Measurements from ENCODE around the gene RNF144B. TPM values are rescaled to one million over a fixed set of nuclear protein-coding genes. Genes with fewer than 3 reads are reported as not detected.
"Not testable (repeated sequence)": the region's sequence is repeated elsewhere in the genome, so short reads cannot be mapped to it uniquely, and the experiment has no call there.

RNF144B gene
- total RNA-seq, 1 donor from 2014 or later, result 15.1 TPM

DNA sequence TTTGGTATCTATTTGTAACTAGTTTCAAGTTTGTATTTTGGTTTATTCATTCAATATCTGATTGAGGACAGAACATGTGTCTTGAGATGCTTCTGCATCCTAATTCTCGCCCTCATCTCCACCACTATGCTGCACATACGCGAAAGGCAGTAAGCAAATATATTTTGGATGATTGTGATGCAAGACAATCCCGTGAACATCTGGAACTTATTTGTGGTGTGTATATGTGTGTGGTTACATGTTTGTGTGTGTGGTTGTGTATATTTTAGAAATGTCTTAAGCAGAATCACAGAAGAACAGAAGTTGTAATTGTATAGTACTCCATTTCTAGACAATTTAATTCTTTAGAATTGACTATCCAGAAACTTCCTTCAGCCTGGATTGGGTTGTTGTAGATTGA, 35.1 kb upstream of the RNF144B start:
- H3K9ac ChIP-seq (ENCODE audit: low read depth in 1 of 3, low read length in 3 of 3), result no peak overlapping the region
- H3K27ac ChIP-seq (ENCODE audit: low read depth, low read length), result no peak overlapping the region
- no peak overlapping the region for H3K4me3 ChIP-seq (ENCODE audit: low read length in 3 of 3)
- H3K27me3 ChIP-seq (ENCODE audit: control insufficient read depth in 3 of 3, insufficient read depth in 3 of 3, low read length in 3 of 3), result no peaks in the 10 kb centered on the region
- H3K4me1 ChIP-seq (ENCODE audit: control insufficient read depth in 3 of 3, insufficient read depth in 3 of 3, low read length in 3 of 3), result peaks cover 0 to 10% (median 7%) of the 10 kb centered on the region in 3 donors
- no peaks in the 10 kb centered on the region for H3K9me3 ChIP-seq (ENCODE audit: control insufficient read depth in 3 of 3, low read length in 3 of 3)
- H3K36me3 ChIP-seq (ENCODE audit: control insufficient read depth in 3 of 3, insufficient read depth in 3 of 3, low read length in 3 of 3), result no peaks in the 10 kb centered on the region

DNA sequence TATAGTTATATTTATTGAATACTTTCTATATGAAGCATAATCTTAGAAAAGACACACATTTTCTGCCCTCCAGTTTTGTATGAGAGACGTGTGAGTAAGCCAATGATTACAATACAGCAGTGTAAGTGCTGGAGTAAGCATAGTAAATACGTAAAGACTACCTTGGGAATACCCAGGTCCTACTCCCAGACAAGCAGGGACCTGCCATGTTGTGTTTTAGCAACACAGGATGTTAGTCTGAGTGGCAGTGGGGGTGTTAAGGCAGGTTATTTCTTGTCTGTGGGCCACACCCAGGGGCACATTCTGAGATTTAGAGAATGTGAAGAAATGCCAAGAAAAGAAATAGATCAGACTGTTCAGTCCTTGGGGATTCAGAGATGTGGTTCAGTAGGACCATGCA, 34.3 kb upstream of the RNF144B start:
- no peak overlapping the region for H3K27ac ChIP-seq (ENCODE audit: low read depth, low read length)
- no peak overlapping the region for H3K9ac ChIP-seq (ENCODE audit: low read depth in 1 of 3, low read length in 3 of 3)
- H3K27me3 ChIP-seq (ENCODE audit: control insufficient read depth in 3 of 3, insufficient read depth in 3 of 3, low read length in 3 of 3), result no peaks in the 10 kb centered on the region
- H3K4me3 ChIP-seq (ENCODE audit: low read length in 3 of 3), result no peak overlapping the region
- H3K36me3 ChIP-seq (ENCODE audit: control insufficient read depth in 3 of 3, insufficient read depth in 3 of 3, low read length in 3 of 3), result no peaks in the 10 kb centered on the region
- H3K9me3 ChIP-seq (ENCODE audit: control insufficient read depth in 3 of 3, low read length in 3 of 3), result no peaks in the 10 kb centered on the region
- H3K4me1 ChIP-seq (ENCODE audit: control insufficient read depth in 3 of 3, insufficient read depth in 3 of 3, low read length in 3 of 3), result peaks cover 0 to 7% (median 6%) of the 10 kb centered on the region in 3 donors

DNA sequence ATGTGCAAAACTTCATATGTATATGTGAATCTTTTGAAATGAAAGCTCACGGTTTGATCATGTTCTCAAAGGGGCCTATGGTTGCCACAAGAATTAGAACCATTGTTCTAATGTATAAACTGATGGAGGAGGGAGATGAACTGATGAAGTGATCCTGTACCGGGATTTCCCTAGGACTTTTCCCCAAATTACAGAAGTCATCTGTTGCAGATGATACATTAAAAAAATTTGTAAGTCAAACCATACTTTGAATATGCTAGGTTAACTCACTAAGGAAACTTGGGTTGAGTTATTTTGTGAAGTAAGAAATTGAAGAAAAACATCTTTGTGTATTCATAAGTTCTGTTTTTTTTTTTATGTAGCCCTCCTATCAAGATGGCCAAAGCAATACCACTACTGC, 33.9 kb upstream of the RNF144B start:
- Histone ChIP-seq H3K4me3 (ENCODE audit: low read length in 3 of 3) (no peak overlapping the region), H3K4me1 (ENCODE audit: control insufficient read depth in 3 of 3, insufficient read depth in 3 of 3, low read length in 3 of 3) (peaks cover 0 to 7% (median 3%) of the 10 kb centered on the region in 3 donors), H3K36me3 (ENCODE audit: control insufficient read depth in 3 of 3, insufficient read depth in 3 of 3, low read length in 3 of 3) (no peaks in the 10 kb centered on the region), H3K9me3 (ENCODE audit: control insufficient read depth in 3 of 3, low read length in 3 of 3) (no peaks in the 10 kb centered on the region), H3K9ac (ENCODE audit: low read depth in 1 of 3, low read length in 3 of 3) (no peak overlapping the region), H3K27me3 (ENCODE audit: control insufficient read depth in 3 of 3, insufficient read depth in 3 of 3, low read length in 3 of 3) (no peaks in the 10 kb centered on the region), H3K27ac (ENCODE audit: low read depth, low read length) (no peak overlapping the region)

DNA sequence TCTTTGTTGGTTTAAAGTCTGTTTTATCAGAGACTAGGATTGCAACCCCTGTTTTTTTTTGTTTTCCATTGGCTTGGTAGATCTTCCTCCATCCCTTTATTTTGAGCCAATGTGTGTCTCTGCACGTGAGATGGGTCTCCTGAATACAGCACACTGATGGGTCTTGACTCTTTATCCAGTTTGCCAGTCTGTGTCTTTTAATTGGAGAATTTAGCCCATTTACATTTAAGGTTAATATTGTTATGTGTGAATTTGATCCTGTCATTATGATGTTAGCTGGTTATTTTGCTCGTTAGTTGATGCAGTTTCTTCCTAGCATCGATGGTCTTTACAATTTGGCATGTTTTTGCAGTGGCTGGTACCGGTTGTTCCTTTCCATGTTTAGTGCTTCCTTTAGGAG, 29.6 kb upstream of the RNF144B start:
- H3K9me3 ChIP-seq (ENCODE audit: control insufficient read depth in 3 of 3, low read length in 3 of 3); H3K27ac ChIP-seq (ENCODE audit: low read depth, low read length); H3K36me3 ChIP-seq (ENCODE audit: control insufficient read depth in 3 of 3, insufficient read depth in 3 of 3, low read length in 3 of 3); H3K27me3 ChIP-seq (ENCODE audit: control insufficient read depth in 3 of 3, insufficient read depth in 3 of 3, low read length in 3 of 3); H3K4me3 ChIP-seq (ENCODE audit: low read length in 3 of 3); H3K9ac ChIP-seq (ENCODE audit: low read depth in 1 of 3, low read length in 3 of 3): not testable (repeated sequence)
- peaks cover 7 to 19% (median 9%) of the 10 kb centered on the region in 3 donors for H3K4me1 ChIP-seq (ENCODE audit: control insufficient read depth in 3 of 3, insufficient read depth in 3 of 3, low read length in 3 of 3)

DNA sequence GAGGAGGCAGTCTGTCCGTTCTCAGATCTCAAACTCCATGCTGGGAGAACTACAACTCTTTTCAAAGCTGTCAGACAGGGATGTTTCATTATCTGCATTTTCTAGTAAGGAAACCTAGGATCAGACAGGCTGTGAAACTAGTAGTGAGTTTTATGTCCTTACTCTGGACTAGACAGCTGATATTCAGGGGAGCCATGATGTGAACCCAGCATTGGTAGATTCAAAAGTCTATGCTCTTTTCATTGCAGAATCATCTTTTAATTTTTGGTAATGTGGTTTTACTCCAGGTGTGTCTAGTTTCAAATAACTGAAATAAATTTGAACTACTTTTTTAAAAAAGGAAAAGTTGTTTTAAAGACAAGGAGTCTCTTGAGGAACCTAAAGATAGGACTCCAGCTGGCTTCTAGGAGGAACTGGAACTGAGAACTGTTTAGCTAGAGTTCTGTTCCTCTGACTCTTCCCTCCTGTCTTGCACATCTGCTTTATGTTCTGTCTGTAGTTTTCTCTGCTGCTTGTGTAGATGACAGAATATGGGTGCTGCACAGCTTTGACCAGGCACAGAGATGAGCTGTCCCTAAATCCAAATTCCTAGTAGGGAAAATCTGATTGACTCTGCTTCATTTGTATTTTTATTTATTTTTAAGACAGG, 27.8 kb upstream of the RNF144B start:
- Histone ChIP-seq H3K27ac (ENCODE audit: low read depth, low read length) (peak overlapping the region; percentile 40), H3K4me1 (ENCODE audit: control insufficient read depth in 3 of 3, insufficient read depth in 3 of 3, low read length in 3 of 3) (peaks cover 11 to 25% (median 13%) of the 10 kb centered on the region in 3 donors), H3K36me3 (ENCODE audit: control insufficient read depth in 3 of 3, insufficient read depth in 3 of 3, low read length in 3 of 3) (no peaks in the 10 kb centered on the region), H3K9me3 (ENCODE audit: control insufficient read depth in 3 of 3, low read length in 3 of 3) (no peaks in the 10 kb centered on the region), H3K27me3 (ENCODE audit: control insufficient read depth in 3 of 3, insufficient read depth in 3 of 3, low read length in 3 of 3) (no peaks in the 10 kb centered on the region), H3K4me3 (ENCODE audit: low read length in 3 of 3) (no peak overlapping the region), H3K9ac (ENCODE audit: low read depth in 1 of 3, low read length in 3 of 3) (no peak overlapping the region)

DNA sequence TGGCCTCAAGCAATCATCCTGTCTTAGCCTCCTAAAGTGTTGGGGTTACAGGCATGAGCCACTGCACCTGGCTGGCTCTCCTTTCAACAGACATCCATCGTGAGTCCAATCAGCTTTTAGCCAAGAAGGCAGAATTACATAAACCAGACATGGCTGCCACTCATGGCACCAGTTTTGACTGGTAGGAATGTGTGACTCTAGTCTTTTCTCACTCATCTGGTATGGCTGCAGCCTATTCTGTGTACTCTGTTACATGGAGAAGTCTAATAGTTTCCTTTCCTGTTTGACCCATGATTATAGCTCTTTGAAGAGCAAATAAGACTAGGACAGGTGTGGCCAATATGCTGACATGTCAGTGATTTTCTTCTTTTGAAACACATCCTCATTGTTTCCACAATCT, 27.0 kb upstream of the RNF144B start:
- H3K9ac ChIP-seq (ENCODE audit: low read depth in 1 of 3, low read length in 3 of 3), result no peak overlapping the region
- H3K4me3 ChIP-seq (ENCODE audit: low read length in 3 of 3), result no peak overlapping the region
- H3K27me3 ChIP-seq (ENCODE audit: control insufficient read depth in 3 of 3, insufficient read depth in 3 of 3, low read length in 3 of 3), result no peaks in the 10 kb centered on the region
- peaks cover 13 to 25% (median 14%) of the 10 kb centered on the region in 3 donors for H3K4me1 ChIP-seq (ENCODE audit: control insufficient read depth in 3 of 3, insufficient read depth in 3 of 3, low read length in 3 of 3)
- H3K9me3 ChIP-seq (ENCODE audit: control insufficient read depth in 3 of 3, low read length in 3 of 3), result no peaks in the 10 kb centered on the region
- no peaks in the 10 kb centered on the region for H3K36me3 ChIP-seq (ENCODE audit: control insufficient read depth in 3 of 3, insufficient read depth in 3 of 3, low read length in 3 of 3)
- H3K27ac ChIP-seq (ENCODE audit: low read depth, low read length), result peak overlapping the region; percentile 32

DNA sequence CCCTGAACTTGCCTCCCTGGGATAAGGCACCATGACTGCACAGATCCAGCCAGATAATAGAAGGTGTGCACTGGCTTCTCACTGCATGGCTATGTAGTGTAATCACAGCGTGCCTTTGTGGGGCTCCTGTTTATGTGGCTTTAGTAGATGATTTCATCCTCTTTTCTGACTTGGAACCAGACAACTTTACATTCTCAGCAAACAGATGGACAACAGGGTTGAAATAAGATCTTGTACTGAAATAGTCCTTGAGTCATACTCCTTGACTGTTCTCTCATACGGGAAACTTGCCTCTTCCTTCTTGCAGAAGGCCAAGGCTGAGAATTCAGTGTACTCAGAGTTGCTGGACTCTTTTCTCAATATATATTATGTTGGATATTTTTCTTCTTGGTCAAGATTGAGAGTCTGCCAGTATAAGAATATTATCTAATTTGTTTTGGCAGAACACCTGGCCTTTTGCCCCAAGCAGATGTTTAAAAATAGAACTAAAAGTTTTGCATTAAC, 25.0 kb upstream of the RNF144B start:
- Histone ChIP-seq H3K4me1 (ENCODE audit: control insufficient read depth in 3 of 3, insufficient read depth in 3 of 3, low read length in 3 of 3) (peaks cover 13 to 25% (median 14%) of the 10 kb centered on the region in 3 donors), H3K27me3 (ENCODE audit: control insufficient read depth in 3 of 3, insufficient read depth in 3 of 3, low read length in 3 of 3) (no peaks in the 10 kb centered on the region), H3K9ac (ENCODE audit: low read depth in 1 of 3, low read length in 3 of 3) (peak overlapping the region in 2 of 3 donors; percentile 4 to 55), H3K36me3 (ENCODE audit: control insufficient read depth in 3 of 3, insufficient read depth in 3 of 3, low read length in 3 of 3) (no peaks in the 10 kb centered on the region), H3K9me3 (ENCODE audit: control insufficient read depth in 3 of 3, low read length in 3 of 3) (no peaks in the 10 kb centered on the region), H3K27ac (ENCODE audit: low read depth, low read length) (peak overlapping the region; percentile 66), H3K4me3 (ENCODE audit: low read length in 3 of 3) (peak overlapping the region in 1 of 3 donors; percentile 47)

DNA sequence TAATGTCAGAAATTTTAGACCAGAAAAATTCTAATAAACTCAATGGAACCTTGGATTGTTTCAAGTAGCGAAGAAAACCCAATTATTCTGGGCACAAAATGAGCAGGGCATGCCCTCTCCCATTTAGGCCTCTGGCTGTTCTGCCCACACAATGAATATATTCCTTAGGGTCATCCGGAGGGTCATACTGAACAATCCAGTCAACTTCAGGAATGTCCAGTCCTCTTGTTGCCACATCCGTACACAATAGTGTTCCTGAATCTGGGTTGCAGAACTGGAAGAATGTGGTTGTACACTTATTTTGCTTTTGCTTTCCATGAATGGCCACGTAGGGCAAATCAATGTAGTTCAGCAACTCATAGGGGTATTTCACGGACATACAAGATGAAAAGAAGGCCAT, 23.4 kb upstream of the RNF144B start:
- no peaks in the 10 kb centered on the region for H3K27me3 ChIP-seq (ENCODE audit: control insufficient read depth in 3 of 3, insufficient read depth in 3 of 3, low read length in 3 of 3)
- H3K9ac ChIP-seq (ENCODE audit: low read depth in 1 of 3, low read length in 3 of 3), result no peak overlapping the region
- no peak overlapping the region for H3K4me3 ChIP-seq (ENCODE audit: low read length in 3 of 3)
- peaks cover 13 to 25% (median 14%) of the 10 kb centered on the region in 3 donors for H3K4me1 ChIP-seq (ENCODE audit: control insufficient read depth in 3 of 3, insufficient read depth in 3 of 3, low read length in 3 of 3)
- H3K27ac ChIP-seq (ENCODE audit: low read depth, low read length), result no peak overlapping the region
- no peaks in the 10 kb centered on the region for H3K9me3 ChIP-seq (ENCODE audit: control insufficient read depth in 3 of 3, low read length in 3 of 3)
- H3K36me3 ChIP-seq (ENCODE audit: control insufficient read depth in 3 of 3, insufficient read depth in 3 of 3, low read length in 3 of 3), result peaks cover 0 to 8% (median 4%) of the 10 kb centered on the region in 3 donors

DNA sequence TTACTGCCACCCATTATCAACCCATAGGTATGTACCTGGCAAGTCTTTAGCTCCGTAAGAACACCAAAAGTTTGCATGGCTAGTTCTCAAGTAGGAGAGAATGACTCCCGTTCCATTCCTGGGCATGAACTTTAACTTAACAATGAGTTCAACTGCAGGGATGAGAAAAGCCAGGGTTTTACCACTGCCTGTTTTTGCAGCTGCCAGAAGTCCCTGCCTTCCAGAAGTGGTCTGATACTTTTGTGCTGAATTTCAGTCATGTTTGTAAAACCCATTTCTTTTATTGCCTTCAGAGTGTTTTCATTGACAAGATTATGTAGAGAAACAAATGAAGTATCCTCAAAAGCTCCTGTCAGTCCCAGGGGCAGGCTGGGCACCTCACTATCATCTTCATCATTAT, 22.6 kb upstream of the RNF144B start:
- H3K4me1 ChIP-seq (ENCODE audit: control insufficient read depth in 3 of 3, insufficient read depth in 3 of 3, low read length in 3 of 3), result peaks cover 13 to 25% (median 14%) of the 10 kb centered on the region in 3 donors
- H3K36me3 ChIP-seq (ENCODE audit: control insufficient read depth in 3 of 3, insufficient read depth in 3 of 3, low read length in 3 of 3); H3K27me3 ChIP-seq (ENCODE audit: control insufficient read depth in 3 of 3, insufficient read depth in 3 of 3, low read length in 3 of 3); H3K27ac ChIP-seq (ENCODE audit: low read depth, low read length); H3K4me3 ChIP-seq (ENCODE audit: low read length in 3 of 3); H3K9ac ChIP-seq (ENCODE audit: low read depth in 1 of 3, low read length in 3 of 3); H3K9me3 ChIP-seq (ENCODE audit: control insufficient read depth in 3 of 3, low read length in 3 of 3): not testable (repeated sequence)

DNA sequence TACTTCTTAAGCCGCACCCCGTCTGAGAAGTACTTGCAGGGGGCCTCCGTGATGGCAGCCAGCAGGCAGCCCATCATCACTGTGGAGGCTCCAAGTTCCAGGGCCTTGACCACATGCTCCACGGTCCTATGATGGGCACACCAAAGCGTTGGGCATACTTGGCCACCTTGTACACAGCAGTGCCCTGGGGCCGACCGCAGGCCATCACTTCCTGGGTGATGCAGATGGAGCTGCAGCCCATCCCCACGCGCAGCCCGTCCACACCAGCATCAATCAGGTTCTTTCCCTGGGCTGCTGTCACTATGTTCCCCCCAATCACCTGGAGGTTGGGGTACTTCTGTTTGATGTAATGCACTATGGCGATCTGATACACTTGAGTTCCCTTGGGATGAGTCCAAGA, 19.8 kb upstream of the RNF144B start:
- H3K9me3 ChIP-seq (ENCODE audit: control insufficient read depth in 3 of 3, low read length in 3 of 3), result no peaks in the 10 kb centered on the region
- H3K36me3 ChIP-seq (ENCODE audit: control insufficient read depth in 3 of 3, insufficient read depth in 3 of 3, low read length in 3 of 3), result peaks cover 0 to 8% (median 4%) of the 10 kb centered on the region in 3 donors
- no peaks in the 10 kb centered on the region for H3K27me3 ChIP-seq (ENCODE audit: control insufficient read depth in 3 of 3, insufficient read depth in 3 of 3, low read length in 3 of 3)
- H3K4me1 ChIP-seq (ENCODE audit: control insufficient read depth in 3 of 3, insufficient read depth in 3 of 3, low read length in 3 of 3), result peaks cover 6 to 7% (median 6%) of the 10 kb centered on the region in 3 donors
- H3K4me3 ChIP-seq (ENCODE audit: low read length in 3 of 3), result no peak overlapping the region
- no peak overlapping the region for H3K9ac ChIP-seq (ENCODE audit: low read depth in 1 of 3, low read length in 3 of 3)
- H3K27ac ChIP-seq (ENCODE audit: low read depth, low read length), result no peak overlapping the region
